Astrocyte of the cerebellum (primary cell): ENCODE measurements around the gene SLC37A4.
"Not testable (repeated sequence)": the region's sequence is repeated elsewhere in the genome, so short reads cannot be mapped to it uniquely, and the experiment has no call there.

Experiments used
- DNase-seq: peaks from one replicate; pipeline ENCODE4 v3.0.0-alpha.2; 2011; ENCODE audit warnings: low read depth
- H3K4me3 ChIP-seq: 2 replicates; pipeline ENCODE4 v1.5.1; 2011; ENCODE audit warnings: mild to moderate bottlenecking, low read depth, low read length, moderate library complexity
- CTCF ChIP-seq: IDR thresholded peaks from 2 replicates; pipeline ENCODE4 v1.5.1; 2012; ENCODE audit warnings: low read length, low read depth, moderate library complexity, mild to moderate bottlenecking; ENCODE audit errors: missing control alignments
- in situ Hi-C: cut with HindIII; loops from 2 replicates; pipeline ENCODE4 v1.10.0; 2017; ENCODE audit warnings: low sequenced_read_pairs

SLC37A4 gene

GRCh38 chr11:118997627-118998387, 32.9 kb downstream of the SLC37A4 start, which contains the start of gene CENATAC:
Gene CENATAC, plus strand, starts transcription at chr11:118998138. Its CDS starts 60 bp downstream, at chr11:118998198.
- H3K4me3 ChIP-seq = peak within 1 kb of the TSS; percentile 66
- in situ Hi-C loops = no loop called here
- peak; percentile 45 for DNase-seq
- no peak for TF ChIP-seq CTCF

GRCh38 chr11:118996926-118997626, 33.6 kb downstream of the SLC37A4 start:
- peak; percentile 27 for TF ChIP-seq CTCF
- no peak for DNase-seq
- in situ Hi-C loops = no loop called here
- H3K4me3 ChIP-seq = peak overlapping the region; percentile 66

- DNase-seq, in situ Hi-C loops, H3K4me3 ChIP-seq: not testable (repeated sequence)
These were observed 39.1 kb downstream of the SLC37A4 start for GRCh38 chr11:118991486-118992038.

- in situ Hi-C loops = no loop called here
- TF ChIP-seq CTCF = no peak
- DNase-seq = no peak
- no peak overlapping the region for H3K4me3 ChIP-seq
These were observed 42.4 kb downstream of the SLC37A4 start for GRCh38 chr11:118988280-118988679.

GRCh38 chr11:118984825-118985224, 45.9 kb downstream of the SLC37A4 start:
- no peak overlapping the region for H3K4me3 ChIP-seq

GRCh38 chr11:118984337-118984736, 46.3 kb downstream of the SLC37A4 start:
- in situ Hi-C loops = not testable (repeated sequence)

More at GRCh38 chr11:118984825-118985224, 45.9 kb downstream of the SLC37A4 start:
- in situ Hi-C loops = no loop called here
- no peak for TF ChIP-seq CTCF
- no peak for DNase-seq

GRCh38 chr11:118980191-118980881, 50.3 kb downstream of the SLC37A4 start:
- no peak overlapping the region for H3K4me3 ChIP-seq
- DNase-seq = no peak
- in situ Hi-C loops = no loop called here
- TF ChIP-seq CTCF = no peak

More at GRCh38 chr11:118984337-118984736, 46.3 kb downstream of the SLC37A4 start:
- not testable (repeated sequence) for DNase-seq, H3K4me3 ChIP-seq
